HFF-Myc (cell line): Measurements from ENCODE around the gene NOX3.

Source experiments
- DNase-seq: peaks from one replicate; pipeline ENCODE4 v3.0.0-alpha.2; 2011; ENCODE audit warnings: low read depth; ENCODE audit errors: extremely low read depth
- H3K4me3 ChIP-seq: replicated peaks from 2 replicates; pipeline ENCODE4 v1.5.1; 2011; ENCODE audit warnings: low read depth, mild to moderate bottlenecking, control low read depth, low read length
- CTCF ChIP-seq: IDR thresholded peaks from 2 replicates; pipeline ENCODE4 v1.5.1; 2012; ENCODE audit warnings: mild to moderate bottlenecking, low read depth, low read length, control low read depth; ENCODE audit errors: missing control alignments

The NOX3 gene

GRCh38 chr6:155419161-155419560 is 36.5 kb downstream of the NOX3 start:
- no peak overlapping the region for H3K4me3 ChIP-seq
- no peak for DNase-seq
- TF ChIP-seq CTCF, result no peak

GRCh38 chr6:155418017-155418761 is 37.5 kb downstream of the NOX3 start:
- H3K4me3 ChIP-seq, result no peak overlapping the region
- no peak for TF ChIP-seq CTCF
- peak; percentile 9 for DNase-seq

GRCh38 chr6:155417454-155417853 is 38.2 kb downstream of the NOX3 start:
- no peak for DNase-seq
- H3K4me3 ChIP-seq, result no peak overlapping the region
- TF ChIP-seq CTCF, result no peak

- no peak for TF ChIP-seq CTCF
- DNase-seq, result no peak
- H3K4me3 ChIP-seq, result no peak overlapping the region
Observed at GRCh38 chr6:155415953-155416352, 39.7 kb downstream of the NOX3 start.

- no peak for TF ChIP-seq CTCF
- no peak overlapping the region for H3K4me3 ChIP-seq
- DNase-seq, result no peak
Observed at GRCh38 chr6:155414049-155414448, 41.6 kb downstream of the NOX3 start.

- no peak overlapping the region for H3K4me3 ChIP-seq
- DNase-seq, result no peak
- TF ChIP-seq CTCF, result no peak
Observed at GRCh38 chr6:155412335-155412734, 43.3 kb downstream of the NOX3 start.
